GM18868 (cell line): ENCODE measurements around the gene SLC22A17.

Source experiments
- ATAC-seq: cut with Tn5 transposase; IDR thresholded peaks from one replicate; pipeline ENCODE4 v1.9.1; 2021; ENCODE audit warnings: mild to moderate bottlenecking, moderate library complexity; ENCODE audit not compliant: unreplicated experiment

The SLC22A17 gene

DNA sequence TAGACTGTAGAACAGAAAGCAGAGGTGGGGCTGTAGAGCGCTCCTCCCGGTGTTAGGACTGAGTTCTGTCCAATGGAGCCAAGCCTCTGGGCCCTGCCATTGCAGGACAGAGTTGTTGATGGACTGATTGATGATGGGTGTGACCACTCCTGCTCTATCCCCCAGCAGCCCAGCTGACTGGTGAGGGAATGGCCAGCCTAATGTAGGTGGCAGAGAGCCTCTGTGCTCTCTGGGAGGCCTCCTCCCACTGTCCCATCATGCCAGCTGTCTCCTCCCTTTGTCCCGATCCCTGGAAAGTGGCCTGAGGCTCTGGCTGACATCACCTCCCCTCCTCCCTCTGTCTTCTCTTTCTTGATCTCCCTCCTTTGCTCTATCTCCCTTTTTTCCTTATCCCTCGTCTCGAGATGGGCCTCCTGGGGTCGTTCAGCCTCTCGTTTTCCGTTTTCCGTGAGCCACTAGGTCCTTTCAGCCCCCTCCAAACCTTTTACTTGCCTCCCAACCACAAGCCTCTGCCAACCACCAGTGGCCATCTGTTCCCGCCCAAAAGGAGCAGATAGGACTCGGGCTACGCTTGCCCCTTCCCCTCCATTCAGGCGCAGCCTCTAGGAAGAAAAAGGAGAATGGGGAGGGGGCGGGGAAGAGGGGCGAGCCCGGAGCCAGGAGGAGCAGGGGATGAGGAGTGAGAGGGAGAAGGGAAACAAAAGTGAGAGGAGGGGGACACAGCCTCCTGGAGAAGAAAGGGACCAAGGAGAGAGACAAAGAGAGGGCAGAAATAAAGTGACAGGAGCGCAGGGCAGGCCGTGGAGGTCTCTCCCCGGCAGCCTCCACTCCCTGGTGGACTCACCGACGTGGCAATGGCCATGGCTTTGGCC, 11.7 kb upstream of the SLC22A17 start:
- ATAC-seq, result no peak

DNA sequence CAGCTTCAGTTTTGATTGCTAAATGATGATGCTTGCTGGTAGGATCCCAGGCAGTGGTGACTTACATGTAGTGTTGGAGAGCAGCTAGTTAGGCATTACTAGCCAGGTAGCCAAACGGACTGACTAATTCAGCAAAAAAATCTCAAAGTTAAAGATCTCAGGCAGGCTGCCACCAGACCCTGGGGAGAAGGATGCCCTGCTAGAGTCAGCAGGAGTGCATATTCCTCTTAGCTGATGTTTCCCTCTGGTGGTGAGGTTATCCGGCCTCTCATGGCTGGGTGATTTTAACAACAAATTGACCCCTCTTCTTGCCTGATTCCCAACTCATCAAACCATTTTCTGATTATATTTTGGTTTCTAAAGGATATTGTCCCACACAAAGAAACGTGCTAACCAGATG, 9.5 kb upstream of the SLC22A17 start:
- no peak for ATAC-seq

DNA sequence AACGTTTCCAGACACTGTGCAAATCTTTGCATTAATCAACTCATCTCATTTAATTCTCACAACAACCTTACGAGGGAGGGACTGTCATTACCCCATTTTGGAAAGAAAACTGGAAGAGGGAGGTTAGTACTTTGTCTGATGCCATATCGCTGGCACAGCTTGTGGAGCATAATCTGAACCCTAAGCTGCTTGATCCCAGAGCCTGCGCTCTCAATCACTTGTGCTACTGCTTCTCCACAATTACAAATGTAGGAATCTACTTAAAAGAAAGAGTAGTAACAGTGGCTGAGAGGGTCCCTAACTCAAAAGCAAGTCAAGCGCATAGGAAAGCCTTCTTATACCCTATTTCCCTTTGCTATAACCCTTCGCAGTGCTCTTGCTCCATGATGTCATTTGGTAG, 9.1 kb upstream of the SLC22A17 start:
- ATAC-seq, result no peak

DNA sequence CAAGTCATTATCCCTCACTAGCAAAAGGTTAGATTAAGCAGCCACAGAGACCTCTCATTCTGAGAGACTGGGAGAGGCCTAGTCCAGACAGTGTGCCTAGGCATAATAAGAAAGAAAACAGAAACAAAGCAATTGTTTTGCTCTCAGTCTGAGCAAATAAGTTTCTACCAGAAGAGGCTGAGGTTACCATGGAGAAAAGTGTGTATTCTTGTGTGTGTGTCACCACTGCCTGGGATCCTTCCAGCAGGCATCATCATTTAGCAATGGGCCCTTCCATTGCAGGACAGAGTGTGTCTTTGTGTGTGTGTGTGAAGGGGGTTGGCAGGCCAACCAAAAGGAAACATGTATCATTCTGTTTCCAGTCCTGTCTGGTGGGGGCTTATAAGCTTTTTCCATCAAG, 8.6 kb upstream of the SLC22A17 start:
- no peak for ATAC-seq

DNA sequence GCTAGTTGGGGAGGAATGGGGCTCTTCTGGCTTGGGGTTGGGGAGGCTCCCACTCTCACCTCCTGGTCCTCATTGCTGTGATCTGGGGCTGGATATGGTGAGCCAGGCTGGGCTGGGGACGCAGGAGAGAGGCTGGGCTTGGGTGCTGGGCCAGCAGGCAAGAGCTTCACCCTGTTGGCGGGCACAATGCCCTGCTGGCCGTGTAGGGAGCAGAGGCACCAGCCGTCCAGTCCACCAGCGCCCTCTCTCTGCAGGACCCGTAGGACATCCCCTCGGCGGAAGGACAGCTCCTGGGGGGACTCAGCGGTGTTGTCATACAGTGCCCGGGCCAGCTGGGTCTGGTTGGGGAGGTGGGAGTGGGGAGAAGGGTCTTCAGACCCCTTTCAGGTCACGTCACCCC, 7.8 kb upstream of the SLC22A17 start:
- no peak for ATAC-seq

DNA sequence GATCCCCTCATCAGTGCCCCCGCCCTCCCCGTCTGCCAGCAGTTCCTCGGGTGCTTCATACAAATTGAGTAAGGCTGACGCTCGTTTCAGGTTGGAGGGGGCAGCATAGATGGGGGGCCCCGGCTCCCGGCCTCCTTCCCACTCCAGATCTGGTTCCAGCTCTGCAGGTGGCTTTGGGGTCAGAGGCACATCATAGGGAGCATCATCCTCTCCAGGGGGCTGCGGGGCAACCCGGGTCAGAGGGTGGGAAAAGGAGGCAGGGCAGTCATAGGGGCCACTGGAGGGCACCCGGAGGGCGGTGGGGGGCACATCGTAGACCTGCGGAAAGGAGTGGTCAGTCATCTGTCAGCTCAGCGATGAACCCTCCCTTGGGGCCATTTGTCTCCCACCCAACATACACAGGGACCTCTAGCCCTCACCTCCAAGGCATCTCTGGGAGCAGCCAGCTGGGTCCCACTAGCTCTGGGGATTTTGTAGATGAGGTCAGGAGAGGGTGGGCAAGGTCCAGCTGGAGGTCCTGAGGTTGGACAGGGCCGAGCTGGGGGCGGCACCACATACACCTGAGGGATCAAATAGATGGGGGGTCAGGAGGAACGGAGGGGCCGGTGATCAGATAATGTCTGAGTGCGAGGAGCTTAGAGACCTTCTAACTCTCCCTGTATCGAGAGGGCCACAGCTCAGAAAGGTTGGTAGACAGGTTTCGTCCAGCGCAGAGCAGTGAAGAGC, 7.2 kb upstream of the SLC22A17 start:
- ATAC-seq, result no peak

DNA sequence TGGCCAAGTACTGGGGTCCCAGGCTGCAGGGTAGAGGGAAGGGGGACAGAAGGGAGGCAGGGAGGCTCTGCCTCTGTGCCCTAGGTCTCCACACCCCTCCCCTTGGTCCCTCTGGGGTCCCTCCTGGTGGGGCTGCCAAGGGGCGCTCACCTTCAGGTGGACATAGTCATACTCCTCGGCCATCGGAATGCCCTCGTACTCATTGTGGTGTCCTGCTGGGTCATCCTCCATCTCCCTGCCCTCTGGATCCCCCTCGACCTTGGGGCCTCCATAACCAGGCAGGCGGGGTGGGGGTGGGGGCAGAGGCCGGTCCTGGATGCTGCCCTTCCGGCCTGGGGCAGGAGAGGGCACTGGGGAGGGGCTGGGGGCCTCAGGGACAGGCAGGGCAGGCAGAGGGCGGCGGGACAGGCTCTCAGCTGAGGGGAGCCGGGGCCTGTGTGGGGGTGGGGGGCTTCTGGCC, 6.5 kb upstream of the SLC22A17 start:
- no peak for ATAC-seq

DNA sequence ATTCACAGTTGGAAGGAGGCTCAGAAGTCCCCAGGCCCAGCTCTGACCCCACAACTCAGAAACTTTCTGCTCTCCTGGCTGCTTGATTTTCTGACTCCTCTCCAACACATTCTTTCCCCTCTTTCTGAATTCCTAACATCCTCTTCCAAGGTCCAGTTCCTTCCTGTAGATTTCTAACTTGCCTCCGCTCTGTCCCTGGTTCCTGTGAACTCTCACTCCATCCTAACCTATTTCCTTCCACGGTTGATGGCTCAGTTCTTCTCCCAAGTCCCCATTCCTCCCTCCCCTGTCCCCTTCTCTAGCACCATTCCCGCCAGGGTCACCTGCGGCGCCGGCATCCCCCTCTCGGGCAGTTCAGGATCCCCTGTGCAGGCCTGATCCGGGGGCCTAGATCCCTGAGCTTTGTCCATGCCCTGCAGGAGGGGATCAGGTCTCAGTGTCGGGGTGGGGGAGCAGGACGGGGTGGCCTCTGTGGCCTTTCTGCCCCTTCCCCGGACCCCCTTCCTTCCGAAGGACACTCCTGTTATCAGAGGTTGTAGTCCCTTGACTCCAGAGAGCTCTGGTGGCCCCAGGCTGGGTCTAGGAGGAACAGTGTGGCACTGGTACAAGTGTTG, 6.0 kb upstream of the SLC22A17 start:
- no peak for ATAC-seq

DNA sequence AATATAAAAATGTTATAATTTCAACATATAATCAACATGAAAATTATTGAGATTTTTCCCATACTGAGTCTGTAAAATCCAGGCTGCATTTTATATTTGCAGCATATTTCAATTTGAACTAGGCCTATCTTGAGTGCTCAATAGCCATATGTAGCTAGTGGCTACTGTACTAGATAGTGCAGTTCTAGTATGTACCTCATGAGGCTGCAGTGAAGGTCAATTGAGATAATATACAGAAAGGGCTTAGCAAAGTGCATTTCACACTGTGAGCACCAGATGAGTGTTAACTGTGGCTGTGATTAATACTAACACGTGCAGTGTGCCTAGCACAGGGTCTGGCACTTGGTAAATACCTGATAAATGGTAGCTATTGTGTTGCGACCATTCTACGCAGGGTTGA, 5.4 kb upstream of the SLC22A17 start:
- no peak for ATAC-seq

DNA sequence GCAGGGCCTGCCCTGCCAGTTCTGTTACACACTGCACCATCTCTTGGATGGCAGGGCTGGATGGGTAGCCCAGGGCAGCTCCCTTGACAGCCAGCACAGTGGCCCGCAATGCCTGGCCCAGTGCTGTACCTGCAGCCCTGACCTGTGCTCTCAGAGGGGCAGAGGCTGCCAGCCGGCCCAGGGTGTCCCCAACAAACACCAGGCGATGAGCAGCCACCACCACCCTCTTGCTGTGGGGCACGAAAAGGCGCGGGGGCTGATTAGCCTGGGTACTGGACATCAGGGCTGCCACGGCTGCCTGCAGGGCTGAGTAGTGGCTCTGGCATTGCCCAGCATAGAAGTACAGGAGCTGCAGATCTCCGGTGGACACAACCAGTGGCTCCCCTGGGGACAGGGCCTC, 4.6 kb upstream of the SLC22A17 start:
- no peak for ATAC-seq

DNA sequence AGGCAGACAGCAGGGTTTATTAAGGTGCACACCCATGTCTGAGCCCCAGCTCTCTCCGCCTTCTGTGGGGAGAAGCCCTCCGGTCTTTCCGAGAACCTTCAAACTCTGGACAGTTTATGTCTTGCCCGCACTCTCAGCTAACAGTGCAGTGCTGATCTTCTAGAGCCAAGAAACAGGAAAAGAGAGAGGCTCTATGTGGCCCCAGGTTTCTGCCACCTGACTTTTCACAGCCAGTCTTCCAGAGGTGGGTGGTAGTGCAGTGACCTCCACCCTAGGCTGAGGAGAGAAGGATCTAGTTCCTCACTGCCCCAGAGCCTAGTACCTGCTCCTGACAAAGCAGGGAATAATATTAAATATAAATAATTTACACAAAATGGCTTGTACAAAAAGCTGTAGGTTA, 4.0 kb upstream of the SLC22A17 start:
- no peak for ATAC-seq

DNA sequence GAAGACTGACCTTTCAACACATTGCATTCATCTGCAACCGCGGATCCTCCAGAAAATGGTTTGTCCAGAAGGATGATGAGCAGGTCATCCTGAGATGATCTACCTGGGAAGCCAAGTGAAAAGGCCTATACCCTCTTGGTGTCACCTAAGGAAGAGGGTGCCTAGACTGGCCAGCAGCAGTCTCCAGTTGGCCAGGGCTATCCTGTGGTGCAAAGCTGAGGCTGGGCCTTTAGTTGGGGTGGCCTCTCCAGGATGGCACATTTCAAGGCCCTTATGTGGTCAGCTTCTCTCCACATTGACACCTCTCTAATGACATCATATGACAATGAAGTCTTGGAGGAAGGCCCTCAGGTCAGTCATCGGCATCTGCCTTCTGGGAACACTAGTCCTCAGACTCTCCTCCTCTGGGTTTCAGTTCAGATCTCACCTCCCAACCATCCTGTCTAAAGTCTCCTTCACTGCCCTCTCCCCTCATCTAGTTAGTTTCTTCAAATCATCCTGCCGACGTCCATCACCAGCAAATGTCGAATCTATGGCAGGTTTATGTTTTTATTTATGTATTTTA, 3.3 kb upstream of the SLC22A17 start:
- ATAC-seq, result no peak

DNA sequence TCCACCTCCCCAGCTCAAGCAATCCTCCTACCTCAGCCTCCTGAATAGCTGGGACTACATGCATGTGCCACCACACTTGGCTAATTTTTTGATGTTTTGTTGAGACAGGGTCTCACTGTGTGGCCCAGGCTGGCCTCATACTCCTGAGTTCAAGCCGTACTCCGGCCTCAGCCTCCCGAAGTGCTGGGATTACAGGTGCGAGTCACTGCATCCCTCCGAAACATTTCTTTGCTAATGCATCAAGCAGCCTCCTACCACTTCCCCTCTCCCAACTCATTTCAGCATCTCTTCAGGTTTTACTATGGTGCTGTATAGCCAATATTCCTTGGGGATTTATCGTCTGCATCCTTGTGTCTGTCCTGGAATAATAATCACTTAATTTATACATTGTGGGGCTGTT, 2.3 kb upstream of the SLC22A17 start:
- ATAC-seq, result no peak

DNA sequence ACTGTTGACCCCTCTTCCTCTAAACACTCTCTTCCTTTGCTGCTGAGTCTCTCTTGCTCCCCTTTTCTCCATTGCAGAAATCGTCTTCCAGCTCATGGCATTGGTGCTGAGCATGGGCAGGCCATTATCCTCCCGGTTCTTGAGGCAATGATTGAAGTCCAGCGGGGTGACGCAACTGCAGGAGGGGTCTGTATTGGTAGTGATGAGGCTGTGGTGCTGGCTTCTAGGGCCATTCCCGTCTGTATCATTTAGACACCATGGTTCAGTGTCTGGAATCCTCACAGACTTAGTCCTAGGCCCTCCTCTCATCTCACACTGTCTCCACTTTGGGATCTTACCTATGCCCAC, 720 bp upstream of the SLC22A17 start:
- ATAC-seq, result no peak

DNA sequence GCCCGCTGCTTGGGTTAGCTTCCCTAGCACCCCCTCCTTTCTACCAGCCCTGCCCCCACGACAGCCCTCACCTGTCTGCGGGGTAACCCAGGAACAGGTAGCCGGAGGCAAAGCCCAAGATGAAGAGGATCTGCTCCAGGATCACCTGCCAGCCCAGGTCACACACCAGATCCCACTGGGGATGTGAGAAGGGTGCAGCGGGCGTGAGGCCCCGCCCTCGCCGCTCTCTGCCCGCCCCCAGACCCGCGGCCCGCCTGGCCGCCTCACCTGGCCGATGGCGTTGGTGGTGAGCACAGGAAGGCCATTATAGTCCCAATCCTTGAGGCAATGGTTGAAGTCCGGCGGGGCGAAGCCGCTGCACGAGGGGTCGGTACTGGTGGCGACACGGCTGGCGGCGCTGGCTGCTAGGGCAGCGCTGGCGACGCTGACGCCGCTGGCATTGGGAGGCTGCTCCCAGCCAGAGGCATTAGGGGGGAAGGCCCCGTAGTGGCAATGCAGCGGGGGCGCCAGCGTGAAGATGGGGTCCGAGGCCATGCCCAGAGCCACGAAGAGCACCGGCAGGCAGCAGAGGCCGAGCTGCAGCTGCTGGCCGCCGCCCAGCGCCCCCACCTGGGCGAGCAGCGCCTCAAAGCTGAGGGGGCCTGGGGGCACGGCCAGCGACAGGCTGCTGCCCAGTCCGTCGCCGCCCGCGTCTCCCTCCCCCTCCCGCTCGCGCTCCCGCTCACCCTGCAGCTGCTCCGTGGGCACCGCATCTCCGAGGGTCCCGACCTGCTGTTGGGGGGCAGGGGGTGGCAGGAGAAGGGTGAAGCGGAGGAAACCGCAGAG, 794 bp downstream of the SLC22A17 start:
- no peak for ATAC-seq

DNA sequence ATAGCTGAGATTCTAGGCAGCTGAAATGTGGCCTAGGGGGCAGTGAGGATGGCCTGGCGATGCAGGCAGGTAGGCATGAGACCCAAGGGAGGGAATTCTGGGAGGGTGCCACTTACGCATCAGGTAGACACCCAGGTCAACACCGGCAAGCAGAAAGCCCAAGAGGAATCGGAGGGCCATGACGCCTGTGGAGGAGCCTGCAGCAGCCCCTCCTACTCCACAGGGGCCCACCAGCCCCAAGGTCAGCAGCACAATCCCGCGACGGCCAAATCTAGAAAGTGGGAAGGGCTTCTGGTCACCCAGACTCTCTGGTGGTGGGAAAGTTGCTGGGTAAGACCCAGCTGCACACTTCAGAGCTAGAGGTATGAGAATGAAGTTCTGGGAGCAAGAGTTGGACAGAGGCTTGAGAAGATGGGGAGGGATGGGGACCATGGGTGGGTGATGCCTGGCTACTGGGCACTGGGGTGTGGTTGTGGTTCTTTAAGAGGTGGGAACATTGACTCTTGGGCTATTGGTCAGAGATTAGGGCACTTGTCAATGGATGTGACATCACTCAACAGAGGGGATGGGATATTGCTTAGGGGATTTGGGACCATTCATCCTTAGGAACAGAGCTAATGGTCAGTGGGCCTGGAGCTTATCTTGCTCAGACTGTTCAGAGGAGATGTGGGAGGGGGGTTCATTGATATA, 3.4 kb downstream of the SLC22A17 start:
- no peak for ATAC-seq

DNA sequence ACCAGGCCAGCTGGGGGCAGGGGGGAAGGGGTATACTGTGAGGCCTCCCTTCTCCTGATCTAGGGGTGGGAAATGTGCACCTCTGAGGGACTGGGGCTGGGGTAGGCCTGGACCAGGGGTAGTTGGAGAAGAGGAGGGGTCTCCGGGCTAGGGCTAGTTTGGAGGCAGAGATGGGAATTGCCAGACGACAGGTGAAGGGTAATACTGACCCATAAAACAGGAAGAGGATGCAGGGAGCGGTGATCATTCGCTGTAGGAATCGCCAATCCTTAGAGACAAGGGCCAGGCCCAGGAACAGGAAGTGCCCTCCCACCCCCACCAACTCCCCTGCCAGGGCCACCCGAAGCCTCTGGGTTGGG, 4.4 kb downstream of the SLC22A17 start:
- ATAC-seq, result no peak

DNA sequence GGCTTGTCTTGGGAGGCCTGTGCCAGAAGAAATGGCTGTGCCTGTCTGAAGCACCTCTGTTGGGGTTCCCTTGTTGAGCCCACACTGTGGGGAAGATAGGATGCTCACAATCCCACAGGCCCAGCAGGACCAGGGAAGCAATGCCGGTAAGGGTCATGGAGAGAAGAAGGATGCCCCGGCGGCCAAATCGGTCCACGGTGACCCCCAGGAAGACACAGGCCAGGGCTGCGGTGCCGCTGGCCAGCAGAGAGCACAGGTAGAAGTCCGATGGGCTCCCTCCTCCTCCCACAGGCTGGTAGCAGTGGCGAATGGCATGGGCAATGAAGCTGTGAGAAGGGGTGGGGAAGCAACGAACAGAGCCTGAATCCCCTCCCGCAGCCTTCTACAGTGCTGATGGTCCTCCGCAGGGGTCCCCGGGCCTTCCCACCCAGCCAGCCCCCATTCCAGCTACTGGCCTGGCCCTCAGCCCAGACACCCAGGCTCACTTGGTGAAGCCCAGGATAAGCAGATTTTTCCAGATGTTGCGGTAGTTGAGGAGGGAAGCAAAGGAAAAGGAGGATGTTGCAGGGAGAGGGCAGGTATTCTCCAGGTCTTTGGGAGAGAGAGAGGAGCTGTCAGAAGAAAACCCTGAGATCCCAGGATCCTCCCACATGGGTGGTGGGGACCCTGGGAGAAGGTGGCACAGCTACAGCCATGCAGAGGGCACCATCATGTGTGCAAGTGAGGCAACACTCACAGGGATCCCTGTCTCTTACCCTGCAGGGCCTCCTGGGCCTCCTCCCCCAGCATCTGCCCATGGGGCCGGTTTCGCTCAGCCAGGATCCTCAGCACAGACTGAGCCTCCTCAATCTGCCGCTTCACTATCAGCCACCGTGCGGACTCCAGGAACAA, 5.0 kb downstream of the SLC22A17 start:
- no peak for ATAC-seq

DNA sequence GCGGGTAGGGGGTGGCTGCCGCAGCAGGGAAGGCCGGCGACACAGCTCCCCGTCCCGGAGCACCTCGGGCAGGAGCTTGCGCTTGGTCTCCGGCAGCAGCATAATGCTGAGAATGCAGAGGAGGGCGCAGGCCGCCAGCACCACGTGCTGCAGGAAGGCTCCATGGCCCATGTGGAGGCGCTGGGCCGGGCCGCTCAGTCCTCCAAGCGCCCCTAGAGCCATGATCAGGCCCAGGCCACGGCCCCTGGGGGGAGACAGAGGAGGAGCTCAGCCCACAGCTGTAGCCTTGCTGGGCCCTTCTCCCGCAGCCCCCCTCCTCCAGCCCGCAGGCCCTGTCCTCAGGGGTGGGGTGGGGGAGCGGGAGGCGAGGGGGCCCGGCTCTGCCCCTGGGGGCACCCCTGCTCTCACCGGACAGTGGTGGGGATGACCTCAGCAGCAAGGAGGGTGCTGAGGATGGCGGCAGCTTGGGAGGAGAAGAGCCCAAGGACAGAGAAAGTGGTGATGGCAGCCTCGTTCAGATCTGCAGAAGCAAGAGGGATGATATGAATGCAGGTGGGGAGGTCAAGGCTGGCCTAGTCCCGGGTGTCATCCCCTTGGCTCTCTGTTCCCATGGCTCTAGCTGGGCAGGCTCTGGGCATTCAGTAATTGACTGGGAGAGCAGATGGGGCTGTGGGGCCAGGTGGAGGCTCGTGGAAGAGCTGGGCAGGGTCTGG, 5.8 kb downstream of the SLC22A17 start:
- ATAC-seq, result no peak
